Measurements from ENCODE around the gene EDEM2.

The EDEM2 gene

DNA sequence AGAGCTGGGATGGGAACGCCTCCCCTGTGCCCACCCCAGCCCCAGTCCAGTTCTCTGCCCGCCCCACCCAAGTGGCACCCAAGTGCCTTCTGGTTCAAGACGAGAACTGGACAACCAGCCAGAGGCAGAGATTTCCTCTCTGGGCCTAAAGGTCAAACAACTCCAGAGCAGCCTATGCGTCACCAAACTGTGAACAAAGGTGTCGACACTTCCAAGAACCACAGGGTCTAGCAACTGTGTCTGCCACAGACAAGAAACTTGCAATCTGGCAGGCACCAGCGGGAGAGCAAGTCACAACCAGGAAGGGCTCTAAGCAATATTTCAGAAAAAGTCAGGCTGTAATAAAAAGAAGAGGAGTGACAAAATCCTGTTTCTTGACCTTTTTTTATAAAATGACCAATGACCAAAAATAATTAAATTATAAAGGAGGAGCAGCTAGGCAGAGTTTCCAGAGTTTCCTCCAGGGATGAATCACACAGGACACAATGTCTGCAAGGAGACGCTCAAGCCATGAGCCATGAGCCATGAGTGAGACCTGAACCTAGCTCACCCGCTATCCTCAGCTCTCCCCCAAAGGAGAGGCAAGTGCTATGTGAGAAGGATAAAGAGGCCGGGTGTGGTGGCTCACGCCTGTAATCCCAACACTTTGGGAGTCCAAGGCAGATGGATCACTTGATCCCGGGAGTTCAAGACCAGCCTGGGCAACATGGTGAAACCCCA lies 11.1 kb downstream of the EDEM2 start:
- H2BK12ac ChIP-seq (ENCODE audit: low read length), result no peak overlapping the region
- H3K27ac ChIP-seq (replicated peaks; ENCODE audit: low read length), result no peak overlapping the region
- no peak overlapping the region for H3K23ac ChIP-seq (ENCODE audit: low read depth, low read length, poor library complexity)
- no peaks in the 10 kb centered on the region for H3K4me1 ChIP-seq (ENCODE audit: control insufficient read depth in 2 of 2, insufficient read depth in 1 of 2, low read depth in 1 of 2, low read length in 2 of 2)
- no peak for DNase-seq (ENCODE audit: low spot score)
- H3K36me3 ChIP-seq (replicated peaks in 1 of 2; ENCODE audit: control insufficient read depth in 2 of 2, insufficient read depth in 2 of 2, low read length in 2 of 2), result peaks cover 4 to 10% of the 10 kb centered on the region in 2 donors
- H3K79me1 ChIP-seq (ENCODE audit: low read depth, low read length), result peaks cover 2% of the 10 kb centered on the region
- no peak overlapping the region for H3K9ac ChIP-seq (ENCODE audit: low read depth, low read length, poor library complexity)
- H3K18ac ChIP-seq (ENCODE audit: low read length), result no peak overlapping the region
- no peak overlapping the region for H2BK120ac ChIP-seq (ENCODE audit: low read depth, low read length)
- H3K4me2 ChIP-seq (ENCODE audit: insufficient read depth, low read length, poor library complexity, severe bottlenecking), result no peak overlapping the region
- H2AFZ ChIP-seq (ENCODE audit: low read length), result no peak overlapping the region
- no CpG with 5 or more reads among the region's 11 CpGs for WGBS, 2 donors (ENCODE audit: extremely low coverage in 2 of 2, insufficient read length in 2 of 2, insufficient replicate concordance in 1 of 2)
- H3K4me3 ChIP-seq (ENCODE audit: low read length in 2 of 2), result no peak overlapping the region
- no peak overlapping the region for H3K14ac ChIP-seq (ENCODE audit: low read length)
- no peaks in the 10 kb centered on the region for H3K27me3 ChIP-seq (ENCODE audit: control insufficient read depth in 3 of 3, insufficient read depth in 3 of 3, low read depth in 1 of 3, low read length in 3 of 3)
- H4K91ac ChIP-seq (ENCODE audit: low read depth, low read length, poor library complexity), result no peak overlapping the region
- no peak overlapping the region for H3K4ac ChIP-seq (ENCODE audit: low read length)
- H2BK5ac ChIP-seq (ENCODE audit: low read length), result no peak overlapping the region
- no peaks in the 10 kb centered on the region for H3K9me3 ChIP-seq (replicated peaks in 1 of 2; ENCODE audit: control insufficient read depth in 2 of 2, insufficient read depth in 1 of 2, low read depth in 1 of 2, low read length in 2 of 2)
- no peak overlapping the region for H4K8ac ChIP-seq (ENCODE audit: low read depth, low read length)
- H2AK5ac ChIP-seq (ENCODE audit: low read depth, low read length), result no peak overlapping the region
- H2BK15ac ChIP-seq (ENCODE audit: low read length), result no peak overlapping the region

DNA sequence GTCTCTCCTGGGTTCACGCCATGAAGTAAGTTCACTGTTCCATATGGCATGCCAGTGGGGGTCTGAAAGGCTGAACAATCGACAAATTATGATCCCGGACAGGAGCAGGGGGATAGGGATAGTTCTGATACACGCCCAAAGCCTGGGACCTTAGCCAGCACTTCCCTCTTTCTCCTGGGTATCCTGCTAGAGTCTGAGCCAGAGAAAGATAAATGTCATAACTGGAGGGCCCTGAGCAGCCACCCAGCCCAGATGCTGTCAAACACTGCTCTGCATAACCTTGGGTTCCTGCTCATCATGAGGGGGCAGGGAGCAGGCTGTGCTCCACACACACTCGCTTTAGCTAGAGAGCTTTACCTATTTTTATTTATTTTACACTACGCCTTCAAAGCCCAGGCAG lies 12.3 kb downstream of the EDEM2 start:
- H2AK5ac ChIP-seq (ENCODE audit: low read depth, low read length), result no peak overlapping the region
- H3K4ac ChIP-seq (ENCODE audit: low read length), result no peak overlapping the region
- no peak for DNase-seq (ENCODE audit: low spot score)
- H3K9ac ChIP-seq (ENCODE audit: low read depth, low read length, poor library complexity), result no peak overlapping the region
- no peak overlapping the region for H3K27ac ChIP-seq (replicated peaks; ENCODE audit: low read length)
- no peak overlapping the region for H2BK120ac ChIP-seq (ENCODE audit: low read depth, low read length)
- H3K79me1 ChIP-seq (ENCODE audit: low read depth, low read length), result peaks cover 2% of the 10 kb centered on the region
- no peaks in the 10 kb centered on the region for H3K9me3 ChIP-seq (replicated peaks in 1 of 2; ENCODE audit: control insufficient read depth in 2 of 2, insufficient read depth in 1 of 2, low read depth in 1 of 2, low read length in 2 of 2)
- WGBS, 2 donors (ENCODE audit: extremely low coverage in 2 of 2, insufficient read length in 2 of 2, insufficient replicate concordance in 1 of 2), result no CpG with 5 or more reads among the region's 6 CpGs
- no peak overlapping the region for H3K4me2 ChIP-seq (ENCODE audit: insufficient read depth, low read length, poor library complexity, severe bottlenecking)
- no peak overlapping the region for H2BK12ac ChIP-seq (ENCODE audit: low read length)
- peak overlapping the region; percentile 58 for H4K8ac ChIP-seq (ENCODE audit: low read depth, low read length)
- no peak overlapping the region for H2BK15ac ChIP-seq (ENCODE audit: low read length)
- no peaks in the 10 kb centered on the region for H3K27me3 ChIP-seq (ENCODE audit: control insufficient read depth in 3 of 3, insufficient read depth in 3 of 3, low read depth in 1 of 3, low read length in 3 of 3)
- no peak overlapping the region for H2AFZ ChIP-seq (ENCODE audit: low read length)
- no peak overlapping the region for H3K18ac ChIP-seq (ENCODE audit: low read length)
- H2BK5ac ChIP-seq (ENCODE audit: low read length), result peak overlapping the region; percentile 11
- no peak overlapping the region for H4K91ac ChIP-seq (ENCODE audit: low read depth, low read length, poor library complexity)
- no peaks in the 10 kb centered on the region for H3K4me1 ChIP-seq (ENCODE audit: control insufficient read depth in 2 of 2, insufficient read depth in 1 of 2, low read depth in 1 of 2, low read length in 2 of 2)
- H3K4me3 ChIP-seq (ENCODE audit: low read length in 2 of 2), result no peak overlapping the region
- H3K23ac ChIP-seq (ENCODE audit: low read depth, low read length, poor library complexity), result peak overlapping the region; percentile 70
- H3K36me3 ChIP-seq (replicated peaks in 1 of 2; ENCODE audit: control insufficient read depth in 2 of 2, insufficient read depth in 2 of 2, low read length in 2 of 2), result peaks cover 4 to 10% of the 10 kb centered on the region in 2 donors
- peak overlapping the region; percentile 51 for H3K14ac ChIP-seq (ENCODE audit: low read length)

DNA sequence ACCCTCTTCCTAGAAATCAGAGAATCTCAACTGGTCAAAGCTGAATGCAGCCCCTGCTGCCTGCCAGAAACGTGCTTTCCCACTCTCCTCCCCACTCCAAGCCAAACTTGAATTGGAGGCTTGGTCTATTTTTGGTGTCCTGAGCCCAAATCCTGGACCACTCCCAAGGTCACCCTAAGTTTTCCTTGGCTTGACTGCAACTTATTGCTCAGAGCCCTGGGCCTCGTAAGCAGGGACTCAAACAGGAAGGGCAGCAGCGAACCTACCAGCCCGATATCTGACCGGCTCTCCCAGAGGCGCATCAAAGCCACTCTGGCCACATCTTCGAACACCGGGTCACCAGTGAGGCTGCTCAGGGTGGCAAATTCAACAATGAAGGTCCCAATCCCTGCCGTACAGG lies 12.7 kb downstream of the EDEM2 start:
- no CpG with 5 or more reads among the region's 9 CpGs for WGBS, 2 donors (ENCODE audit: extremely low coverage in 2 of 2, insufficient read length in 2 of 2, insufficient replicate concordance in 1 of 2)
- peak overlapping the region in 1 of 2 donors; percentile 14 for H3K4me3 ChIP-seq (ENCODE audit: low read length in 2 of 2)
- peak overlapping the region; percentile 25 for H3K18ac ChIP-seq (ENCODE audit: low read length)

DNA sequence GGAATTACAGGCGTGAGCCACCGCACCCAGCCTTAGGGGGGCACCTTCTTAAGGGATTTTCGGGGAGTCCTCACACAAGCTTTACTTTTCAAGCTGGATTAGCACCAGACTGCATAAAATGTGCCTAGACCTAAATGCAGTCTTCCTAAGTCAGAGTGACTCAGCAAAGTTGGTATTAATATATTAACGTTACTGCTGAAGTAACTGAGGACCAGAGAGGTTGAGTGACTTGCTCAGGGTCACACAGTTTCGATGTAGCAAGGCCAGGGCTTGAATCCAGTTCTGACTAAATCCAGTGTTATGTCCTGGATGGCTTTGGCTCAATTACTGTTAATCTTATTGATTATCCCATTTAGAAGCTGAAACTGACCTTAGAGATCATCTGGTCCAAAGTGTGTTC lies 13.4 kb downstream of the EDEM2 start:
- H3K4ac ChIP-seq (ENCODE audit: low read length), result no peak overlapping the region
- no peak overlapping the region for H2BK120ac ChIP-seq (ENCODE audit: low read depth, low read length)
- peaks cover 2% of the 10 kb centered on the region for H3K79me1 ChIP-seq (ENCODE audit: low read depth, low read length)
- no peak overlapping the region for H3K14ac ChIP-seq (ENCODE audit: low read length)
- H3K9me3 ChIP-seq (replicated peaks in 1 of 2; ENCODE audit: control insufficient read depth in 2 of 2, insufficient read depth in 1 of 2, low read depth in 1 of 2, low read length in 2 of 2), result no peaks in the 10 kb centered on the region
- no peak overlapping the region for H4K8ac ChIP-seq (ENCODE audit: low read depth, low read length)
- WGBS, 2 donors (ENCODE audit: extremely low coverage in 2 of 2, insufficient read length in 2 of 2, insufficient replicate concordance in 1 of 2), result no CpG with 5 or more reads among the region's 5 CpGs
- H3K27ac ChIP-seq (replicated peaks; ENCODE audit: low read length), result no peak overlapping the region
- no peaks in the 10 kb centered on the region for H3K27me3 ChIP-seq (ENCODE audit: control insufficient read depth in 3 of 3, insufficient read depth in 3 of 3, low read depth in 1 of 3, low read length in 3 of 3)
- H4K91ac ChIP-seq (ENCODE audit: low read depth, low read length, poor library complexity), result no peak overlapping the region
- no peak overlapping the region for H3K9ac ChIP-seq (ENCODE audit: low read depth, low read length, poor library complexity)
- H2AFZ ChIP-seq (ENCODE audit: low read length), result no peak overlapping the region
- peaks cover 4 to 10% of the 10 kb centered on the region in 2 donors for H3K36me3 ChIP-seq (replicated peaks in 1 of 2; ENCODE audit: control insufficient read depth in 2 of 2, insufficient read depth in 2 of 2, low read length in 2 of 2)
- H2BK12ac ChIP-seq (ENCODE audit: low read length), result no peak overlapping the region
- H3K4me1 ChIP-seq (ENCODE audit: control insufficient read depth in 2 of 2, insufficient read depth in 1 of 2, low read depth in 1 of 2, low read length in 2 of 2), result no peaks in the 10 kb centered on the region
- H2BK15ac ChIP-seq (ENCODE audit: low read length), result no peak overlapping the region
- H2BK5ac ChIP-seq (ENCODE audit: low read length), result no peak overlapping the region
- no peak overlapping the region for H2AK5ac ChIP-seq (ENCODE audit: low read depth, low read length)
- no peak overlapping the region for H3K4me3 ChIP-seq (ENCODE audit: low read length in 2 of 2)
- no peak overlapping the region for H3K23ac ChIP-seq (ENCODE audit: low read depth, low read length, poor library complexity)
- DNase-seq (ENCODE audit: low spot score), result no peak
- H3K4me2 ChIP-seq (ENCODE audit: insufficient read depth, low read length, poor library complexity, severe bottlenecking), result no peak overlapping the region
- no peak overlapping the region for H3K18ac ChIP-seq (ENCODE audit: low read length)

More for the DNA sequence above, 12.7 kb downstream of the EDEM2 start:
- Histone ChIP-seq H3K4me2 (ENCODE audit: insufficient read depth, low read length, poor library complexity, severe bottlenecking) (no peak overlapping the region), H3K9me3 (replicated peaks in 1 of 2; ENCODE audit: control insufficient read depth in 2 of 2, insufficient read depth in 1 of 2, low read depth in 1 of 2, low read length in 2 of 2) (no peaks in the 10 kb centered on the region), H3K4me1 (ENCODE audit: control insufficient read depth in 2 of 2, insufficient read depth in 1 of 2, low read depth in 1 of 2, low read length in 2 of 2) (no peaks in the 10 kb centered on the region), H2BK12ac (ENCODE audit: low read length) (no peak overlapping the region), H3K9ac (ENCODE audit: low read depth, low read length, poor library complexity) (no peak overlapping the region), H3K27ac (replicated peaks; ENCODE audit: low read length) (no peak overlapping the region), H4K91ac (ENCODE audit: low read depth, low read length, poor library complexity) (no peak overlapping the region), H4K8ac (ENCODE audit: low read depth, low read length) (no peak overlapping the region), H3K27me3 (ENCODE audit: control insufficient read depth in 3 of 3, insufficient read depth in 3 of 3, low read depth in 1 of 3, low read length in 3 of 3) (no peaks in the 10 kb centered on the region), H3K14ac (ENCODE audit: low read length) (no peak overlapping the region), H3K23ac (ENCODE audit: low read depth, low read length, poor library complexity) (peak overlapping the region; percentile 70), H2BK15ac (ENCODE audit: low read length) (no peak overlapping the region), H2BK5ac (ENCODE audit: low read length) (peak overlapping the region; percentile 11), H3K36me3 (replicated peaks in 1 of 2; ENCODE audit: control insufficient read depth in 2 of 2, insufficient read depth in 2 of 2, low read length in 2 of 2) (peaks cover 4 to 10% of the 10 kb centered on the region in 2 donors), H2AK5ac (ENCODE audit: low read depth, low read length) (no peak overlapping the region), H3K4ac (ENCODE audit: low read length) (peak overlapping the region; percentile 59), H2AFZ (ENCODE audit: low read length) (no peak overlapping the region), H3K79me1 (ENCODE audit: low read depth, low read length) (peaks cover 2% of the 10 kb centered on the region), H2BK120ac (ENCODE audit: low read depth, low read length) (no peak overlapping the region)
- no peak for DNase-seq (ENCODE audit: low spot score)

All from neuronal stem cell (in vitro differentiated cells).